IPS-11a (cell line): ENCODE data around the gene PROSER3.

ENCODE experiments used
- H3K4me3 ChIP-seq: one replicate; pipeline ENCODE4 v1.5.1; 2013; ENCODE audit warnings: low read depth, low read length, control low read depth

PROSER3 gene

DNA sequence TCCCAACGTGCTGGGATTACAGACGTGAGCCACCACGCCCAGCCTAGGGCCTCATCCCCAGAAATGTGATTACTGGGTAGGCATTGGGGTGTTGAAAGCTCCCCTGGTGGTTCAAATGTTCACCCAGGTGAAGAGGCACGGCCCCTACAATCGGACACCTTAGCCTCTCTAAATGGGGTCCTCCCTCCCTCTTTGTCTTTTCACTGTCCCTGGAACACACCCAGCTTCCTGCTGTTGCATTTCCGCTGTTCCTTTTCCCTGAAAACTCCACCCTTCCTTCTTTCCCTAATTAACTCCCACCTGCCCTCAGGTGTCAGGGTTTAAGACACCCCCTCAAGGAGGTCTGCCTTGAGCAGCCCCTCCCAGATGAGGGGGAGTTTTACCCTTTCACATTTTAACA is 58.3 kb downstream of the PROSER3 start:
- no peak overlapping the region for H3K4me3 ChIP-seq

DNA sequence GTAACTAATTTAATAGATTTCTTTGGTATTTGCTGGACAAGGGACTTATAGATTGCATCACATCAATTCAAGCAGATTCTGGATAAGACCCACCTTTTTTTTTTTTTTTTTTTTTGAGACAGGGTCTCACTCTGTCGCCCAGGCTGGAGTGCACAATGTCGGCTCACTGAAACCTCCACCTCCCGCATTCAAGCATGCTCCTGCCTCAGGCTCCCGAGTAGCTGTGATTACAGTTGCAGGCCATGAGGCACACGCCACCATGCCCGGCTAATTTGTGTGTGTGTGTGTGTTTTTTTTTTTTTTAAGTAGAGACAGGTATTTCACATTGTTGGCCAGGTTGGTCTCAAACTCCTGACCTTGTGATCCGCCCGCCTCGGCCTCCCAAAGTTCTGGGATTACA is 58.9 kb downstream of the PROSER3 start:
- H3K4me3 ChIP-seq = no peak overlapping the region

DNA sequence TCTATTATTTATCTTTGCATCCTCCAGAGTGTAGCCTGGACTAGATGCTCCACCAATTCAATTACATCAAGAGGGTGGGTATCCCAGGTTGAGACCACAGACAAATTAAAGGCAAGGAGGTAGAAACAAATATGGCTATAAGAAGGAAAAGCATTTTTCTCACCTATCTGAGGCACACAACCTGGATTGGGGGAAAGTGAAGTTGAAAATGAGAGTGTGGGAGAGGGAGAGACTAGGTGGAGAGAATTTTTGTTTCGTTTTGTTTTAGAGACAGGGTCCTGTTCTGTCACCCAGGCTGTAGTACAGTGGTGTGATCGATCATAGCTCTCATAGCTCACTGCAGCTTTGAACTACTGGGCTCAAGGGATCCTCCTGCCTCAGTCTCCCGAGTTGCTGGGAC is 60.5 kb downstream of the PROSER3 start:
- H3K4me3 ChIP-seq = no peak overlapping the region
